HG03469 (cell line): ENCODE measurements around the gene CCS.
A peak's percentile ranks its signal among the peaks of the same experiment; 100 is the strongest.
"Not testable (repeated sequence)": the region's sequence is repeated elsewhere in the genome, so short reads cannot be mapped to it uniquely, and the experiment has no call there.

Source experiments
- ATAC-seq: cut with Tn5 transposase; IDR thresholded peaks from one replicate; pipeline ENCODE4 v1.9.1; 2021; ENCODE audit warnings: mild to moderate bottlenecking, moderate library complexity, moderate number of reproducible peaks; ENCODE audit not compliant: unreplicated experiment

The CCS gene

GRCh38 chr11:66625041-66625751 is 32.2 kb downstream of the CCS start:
- no peak for ATAC-seq

DNA sequence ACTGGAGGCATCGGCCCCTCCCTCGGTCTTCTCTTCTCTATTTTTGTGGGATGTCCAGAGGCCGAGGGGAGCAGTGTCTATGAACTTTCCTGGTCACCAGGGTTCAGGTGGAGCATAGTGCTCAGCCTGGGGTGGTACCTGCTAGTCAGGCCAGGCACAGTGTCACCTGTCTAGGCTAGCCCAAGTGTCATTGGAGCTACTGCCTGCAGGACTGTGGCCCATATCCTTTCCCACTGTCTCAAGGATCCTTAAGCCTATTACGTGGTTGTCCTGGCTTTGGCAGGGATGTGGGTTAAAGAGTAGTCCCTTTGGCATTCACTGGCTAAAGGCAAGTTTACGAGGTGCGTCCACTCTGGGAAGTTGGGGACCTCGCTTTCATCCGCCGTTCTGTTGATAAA is 32.8 kb downstream of the CCS start:
- no peak for ATAC-seq

DNA sequence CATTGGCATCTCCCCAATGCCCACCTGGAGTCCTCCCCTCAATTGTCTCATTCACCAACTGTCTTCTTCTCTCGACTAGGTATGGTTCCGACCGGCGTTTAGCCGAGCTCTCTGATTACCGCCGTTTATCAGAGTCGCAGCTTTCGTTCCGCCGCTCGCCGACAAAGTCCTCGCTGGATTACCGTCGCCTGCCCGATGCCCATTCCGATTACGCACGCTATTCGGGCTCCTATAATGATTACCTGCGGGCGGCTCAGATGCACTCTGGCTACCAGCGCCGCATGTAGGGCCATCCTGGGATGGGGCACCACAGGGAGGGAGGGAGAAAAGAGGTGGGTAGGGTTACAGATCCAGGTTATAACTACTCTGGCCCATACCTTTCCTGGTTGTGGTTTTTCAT is 33.4 kb downstream of the CCS start:
- no peak for ATAC-seq

GRCh38 chr11:66626926-66627325 is 33.9 kb downstream of the CCS start:
- ATAC-seq: no peak

DNA sequence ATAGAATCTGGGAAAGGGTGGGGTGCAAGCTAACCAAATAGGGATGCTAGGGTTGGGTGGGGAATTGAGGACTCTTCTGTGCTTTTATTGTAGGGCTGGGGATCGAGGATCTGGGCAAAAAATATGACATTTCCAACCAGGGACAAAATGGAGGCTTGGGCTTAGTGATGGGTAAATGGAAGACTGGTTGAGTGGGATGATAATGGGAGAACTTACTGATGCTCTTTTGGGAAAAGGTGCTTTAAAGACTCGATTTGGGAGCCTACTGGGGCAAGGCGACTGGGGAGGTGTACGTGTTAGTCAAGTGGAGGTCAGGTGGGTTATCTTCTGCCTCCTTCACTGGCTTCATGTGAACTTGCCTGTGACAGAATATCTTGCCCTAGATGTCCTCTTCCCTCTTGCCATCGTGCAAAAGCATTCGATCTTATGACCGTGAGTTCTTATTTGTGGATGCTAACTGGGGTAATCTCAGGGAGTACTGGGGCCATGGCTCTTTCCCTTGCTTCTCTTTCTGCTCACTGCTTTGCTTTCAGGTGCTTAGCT is 35.1 kb downstream of the CCS start:
- ATAC-seq: no peak

GRCh38 chr11:66629356-66629755 is 36.4 kb downstream of the CCS start:
- no peak for ATAC-seq

- ATAC-seq: no peak
Observed at GRCh38 chr11:66631883-66632282, 38.9 kb downstream of the CCS start.

GRCh38 chr11:66632952-66633351 is 40.0 kb downstream of the CCS start:
- no peak for ATAC-seq

- no peak for ATAC-seq
Observed at GRCh38 chr11:66636411-66636810, 43.4 kb downstream of the CCS start.

DNA sequence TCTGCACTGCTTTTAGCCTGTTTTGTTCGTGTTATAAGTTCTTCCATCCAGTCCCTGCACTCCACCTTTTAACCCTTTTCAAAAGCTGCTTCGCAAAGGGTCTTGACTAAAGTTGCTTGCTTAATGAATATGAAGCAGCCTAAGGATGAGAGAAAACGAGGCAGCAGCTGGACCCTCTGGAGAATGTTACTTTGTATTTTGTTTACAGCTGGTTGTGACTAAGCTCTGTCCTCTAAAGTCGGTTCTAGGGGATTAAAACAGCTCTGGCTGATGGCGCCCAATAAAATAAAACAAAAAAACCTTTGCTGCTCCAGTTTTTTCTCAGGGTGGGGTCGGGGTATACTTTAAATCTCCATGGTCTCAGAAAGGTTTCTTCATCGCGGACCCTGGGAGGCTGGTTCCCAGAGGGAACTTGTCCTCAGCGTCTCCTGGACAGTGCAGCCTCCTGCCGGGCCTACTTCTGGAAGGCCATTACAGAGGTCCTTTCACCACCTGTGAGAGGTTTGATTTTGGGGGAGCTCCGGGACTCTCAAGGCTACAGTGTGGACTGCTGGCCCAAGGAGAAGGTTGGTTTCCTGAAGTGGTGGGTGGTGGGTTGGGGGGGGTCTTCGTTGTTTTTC is 44.7 kb downstream of the CCS start:
- no peak for ATAC-seq

DNA sequence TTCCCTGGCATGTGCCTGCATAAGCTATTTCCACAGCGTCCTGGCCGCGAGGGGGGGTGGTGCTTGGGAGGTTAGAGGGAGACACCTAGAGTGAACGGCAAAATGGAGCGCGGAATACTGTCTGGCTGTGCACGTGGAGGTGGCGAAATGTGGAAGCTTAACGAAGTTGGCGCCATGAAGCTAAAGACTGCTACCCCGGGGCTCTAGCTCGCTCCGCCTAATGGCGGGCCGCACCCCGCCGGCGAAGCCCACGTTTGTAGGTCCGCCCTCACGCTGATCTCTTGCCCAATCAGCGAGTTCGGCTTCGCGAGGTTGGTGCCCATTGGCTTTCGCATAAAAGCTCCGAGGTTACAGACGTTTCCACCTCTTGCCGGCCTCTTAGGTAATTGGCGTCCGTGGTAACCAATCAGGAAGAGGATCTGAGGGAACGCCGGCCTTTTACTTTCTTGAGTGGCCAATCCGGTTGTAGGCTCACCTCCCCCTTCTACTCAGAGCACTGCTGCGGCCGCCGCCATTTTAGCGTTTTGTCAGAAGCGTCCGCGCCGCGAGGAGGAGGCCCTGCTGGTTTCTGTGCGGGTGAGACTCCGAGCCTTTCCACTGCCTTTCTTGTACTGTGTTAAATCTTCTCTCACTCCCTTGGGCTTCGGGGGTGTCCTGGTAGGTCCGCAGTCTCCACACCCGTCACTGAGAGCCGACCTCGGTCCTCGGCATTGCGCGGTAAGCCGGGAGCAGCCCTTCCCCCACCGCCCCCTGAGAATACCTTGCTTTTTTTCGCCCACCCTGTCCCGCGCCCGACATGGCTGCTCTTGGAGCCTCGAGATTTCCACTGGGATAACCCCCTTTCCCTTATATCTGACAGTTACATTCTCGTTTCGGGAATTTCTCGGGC is 45.4 kb downstream of the CCS start, which contains the start of gene RBM4:
RBM4 (plus strand) TSS at position 527 of the 889 bp plus-strand sequence. CDS start 1,009 bp downstream, outside the sequence.
- ATAC-seq: peak; percentile 82

- ATAC-seq: no peak
Observed at GRCh38 chr11:66639066-66639813, 46.3 kb downstream of the CCS start.

DNA sequence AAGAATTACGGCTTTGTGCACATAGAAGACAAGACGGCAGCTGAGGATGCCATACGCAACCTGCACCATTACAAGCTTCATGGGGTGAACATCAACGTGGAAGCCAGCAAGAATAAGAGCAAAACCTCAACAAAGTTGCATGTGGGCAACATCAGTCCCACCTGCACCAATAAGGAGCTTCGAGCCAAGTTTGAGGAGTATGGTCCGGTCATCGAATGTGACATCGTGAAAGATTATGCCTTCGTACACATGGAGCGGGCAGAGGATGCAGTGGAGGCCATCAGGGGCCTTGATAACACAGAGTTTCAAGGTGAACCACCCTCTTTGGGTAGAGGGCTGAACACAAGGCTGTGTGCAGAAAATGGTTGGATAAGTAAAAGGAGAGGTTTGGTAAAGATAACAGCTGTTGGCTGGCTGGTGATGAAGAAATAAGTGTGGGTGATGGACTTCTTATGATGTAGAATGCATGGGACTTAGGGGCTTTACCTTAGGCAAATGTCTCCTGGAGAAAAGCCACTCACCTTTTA is 46.9 kb downstream of the CCS start:
- not testable (repeated sequence) for ATAC-seq

- no peak for ATAC-seq
Observed at GRCh38 chr11:66641834-66642233, 48.8 kb downstream of the CCS start.

GRCh38 chr11:66643745-66644437 is 50.9 kb downstream of the CCS start:
- no peak for ATAC-seq

DNA sequence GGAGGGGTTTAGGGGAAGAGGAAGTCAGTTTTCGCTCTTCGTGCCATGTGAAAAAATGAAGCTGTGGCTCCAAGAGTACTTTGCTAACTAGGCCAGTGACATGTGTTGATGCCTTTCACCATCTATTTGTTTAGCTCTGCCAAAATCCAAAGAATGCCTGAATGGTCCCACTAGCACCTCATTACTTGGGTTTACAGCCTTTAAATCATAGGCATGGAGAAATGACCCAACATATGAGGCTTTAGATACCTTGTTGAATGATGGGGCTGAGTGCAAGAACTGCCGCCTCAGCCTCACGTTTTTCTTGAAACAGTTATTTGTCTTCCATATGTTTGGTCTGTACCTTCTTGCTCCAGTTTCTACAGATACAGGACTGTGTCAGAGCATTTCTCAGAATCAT is 53.8 kb downstream of the CCS start:
- no peak for ATAC-seq

- no peak for ATAC-seq
Observed at GRCh38 chr11:66649903-66650302, 56.9 kb downstream of the CCS start.

DNA sequence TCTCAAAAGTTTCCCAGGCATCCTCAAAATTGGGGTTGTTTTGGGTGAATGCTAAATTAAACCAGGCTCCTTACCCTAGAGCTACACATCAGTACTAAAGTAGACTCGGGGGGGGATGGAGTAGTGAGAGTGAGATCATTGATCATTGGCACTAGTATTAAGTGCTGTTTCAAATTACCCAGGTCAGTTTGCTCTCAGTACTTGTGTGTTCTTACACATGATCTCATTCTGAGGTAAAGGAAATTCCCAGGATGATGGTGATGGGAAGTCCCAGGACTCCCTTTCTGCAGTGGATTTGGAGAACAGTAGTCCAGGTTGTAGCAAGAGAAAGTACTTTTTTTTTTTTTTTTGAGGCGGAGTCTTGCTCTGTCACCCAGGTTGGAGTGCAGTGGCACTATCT is 58.0 kb downstream of the CCS start:
- no peak for ATAC-seq

DNA sequence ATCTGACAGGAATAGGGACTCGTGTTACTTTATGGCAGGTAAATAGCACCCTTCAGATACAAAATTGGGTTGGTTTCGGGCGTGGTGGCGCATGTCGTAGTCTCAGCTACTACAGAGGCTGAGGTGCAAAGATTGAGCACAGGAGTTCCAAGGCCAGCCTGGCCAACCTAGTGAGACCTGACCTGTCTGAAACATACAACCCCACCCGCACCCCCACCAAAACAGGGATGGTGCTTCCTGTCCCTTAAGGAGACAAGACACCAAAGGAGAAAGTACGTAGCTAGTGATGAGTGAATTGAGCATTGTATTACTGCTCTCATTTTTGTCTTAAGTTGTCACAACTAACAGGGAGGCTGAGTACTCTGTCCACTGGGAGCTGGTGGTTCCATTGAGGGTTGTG is 59.7 kb downstream of the CCS start:
- ATAC-seq: no peak

DNA sequence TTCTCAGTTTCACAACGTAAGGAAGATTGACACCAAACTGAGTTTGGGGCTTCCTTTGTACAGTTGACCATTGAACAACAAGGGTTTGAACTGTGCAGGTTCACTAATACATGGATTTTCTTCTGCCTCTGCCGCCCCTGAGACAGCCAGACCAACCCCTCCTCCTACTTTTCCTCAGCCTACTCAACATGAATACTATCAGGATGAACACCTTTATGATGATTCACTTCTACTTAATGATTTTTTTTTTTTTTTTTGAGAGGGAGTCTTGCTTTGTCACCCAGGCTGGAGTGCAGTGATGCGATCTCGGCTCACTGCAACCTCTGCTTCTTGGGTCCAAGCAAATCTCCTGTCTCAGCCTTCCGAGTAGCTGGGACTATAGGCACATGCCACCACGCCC is 60.1 kb downstream of the CCS start:
- ATAC-seq: no peak
